Naive thymus-derived CD8-positive, alpha-beta T cell (primary cell): ENCODE data around the gene ALDOB. TPM values are rescaled to one million over a fixed set of nuclear protein-coding genes. Genes with fewer than 3 reads are reported as not detected.
"Not testable (repeated sequence)": the region's sequence is repeated elsewhere in the genome, so short reads cannot be mapped to it uniquely, and the experiment has no call there.

Experiments used
- ATAC-seq, 2 donors: fragments of 150-1000 bp; cut with Tn5 transposase in 1 of 2; sonication (Bioruptor Pico), chemical (Tn5 transposase) in 1 of 2; 1 replicate in 1 of 2; 2 replicates in 1 of 2; pipeline ENCODE4 v1.10.0; 2021; ENCODE audit warnings: mild to moderate bottlenecking in 2 of 2, moderate library complexity in 2 of 2
- POLR2A ChIA-PET: fragments of 350-600 bp; sonication (Branson Sonifier 250); formaldehyde crosslinking; loops from one replicate; lab custom pipeline; 2021; ENCODE audit warnings: antibody characterized with exemption; lab: Charles Lee
- DNase-seq, 10 donors: peaks; one replicate each; pipeline versions ENCODE4 v3.0.0 to v3.0.0-alpha.2; 2020 to 2022
- H3K27ac Mint-ChIP-seq, 10 donors: one replicate each; pipeline ENCODE4 v1.8.0; 2020 to 2022; ENCODE audit warnings: mild to moderate bottlenecking in 10 of 10, mixed read lengths in 10 of 10, moderate library complexity in 4 of 10, inconsistent platforms in 1 of 10
- H3K27me3 Mint-ChIP-seq, 5 donors: one replicate each; pipeline ENCODE4 v1.8.0; 2021 to 2022; ENCODE audit warnings: mixed read lengths in 5 of 5
- H3K36me3 Mint-ChIP-seq, 3 donors: one replicate each; pipeline ENCODE4 v1.8.0; 2020 to 2022; ENCODE audit warnings: mixed read lengths in 3 of 3, mild to moderate bottlenecking in 2 of 3, inconsistent platforms in 1 of 3
- H3K4me1 Mint-ChIP-seq, 4 donors: one replicate each; pipeline ENCODE4 v1.8.0; 2021 to 2022; ENCODE audit warnings: mixed read lengths in 4 of 4
- H3K4me3 Mint-ChIP-seq, 10 donors: one replicate each; pipeline ENCODE4 v1.8.0; 2020 to 2022; ENCODE audit warnings: mild to moderate bottlenecking in 10 of 10, mixed read lengths in 10 of 10, moderate library complexity in 6 of 10, inconsistent platforms in 1 of 10
- H3K9me3 Mint-ChIP-seq, 9 donors: one replicate each; pipeline ENCODE4 v1.8.0; 2020 to 2022; ENCODE audit warnings: mixed read lengths in 9 of 9, mild to moderate bottlenecking in 3 of 9, inconsistent platforms in 1 of 9, moderate library complexity in 1 of 9
- polyA plus RNA-seq, 3 donors: library from polyadenylated mRNA; unstranded; fragments of 300-500 nt; fragmentation: Illumina TruSeq; gene quantifications; one replicate each; pipeline ENCODE4 v1.2.3, GENCODE V29; 2021
- total RNA-seq, 8 experiments: library from RNA in 2 of 8; stranded (reverse) in 2 of 8; gene quantifications; one replicate each; pipeline ENCODE4 v1.2.3 and lab custom pipeline; 2021 to 2026

Gene ALDOB
- total and polyA plus RNA-seq, 5 experiments from 2014 or later, result not detected

GRCh38 chr9:101394687-101395086 is 40.9 kb downstream of the ALDOB start:
- Mint-ChIP-seq H3K4me1 (peaks cover 37 to 84% (median 75%) of the 10 kb centered on the region in 4 donors), H3K27me3 (no peaks in the 10 kb centered on the region), H3K9me3 (peaks cover 0 to 13% (median 6%) of the 10 kb centered on the region in 9 donors), H3K27ac (peak overlapping the region in 1 of 10 donors; percentile 7), H3K36me3 (peaks cover 32 to 64% (median 40%) of the 10 kb centered on the region in 3 donors), H3K4me3 (peak overlapping the region in 6 of 10 donors; percentile 13 to 43 (median 35))
- no peak for DNase-seq
- POLR2A ChIA-PET, result no interaction called here
- ATAC-seq, result no peak

DNA sequence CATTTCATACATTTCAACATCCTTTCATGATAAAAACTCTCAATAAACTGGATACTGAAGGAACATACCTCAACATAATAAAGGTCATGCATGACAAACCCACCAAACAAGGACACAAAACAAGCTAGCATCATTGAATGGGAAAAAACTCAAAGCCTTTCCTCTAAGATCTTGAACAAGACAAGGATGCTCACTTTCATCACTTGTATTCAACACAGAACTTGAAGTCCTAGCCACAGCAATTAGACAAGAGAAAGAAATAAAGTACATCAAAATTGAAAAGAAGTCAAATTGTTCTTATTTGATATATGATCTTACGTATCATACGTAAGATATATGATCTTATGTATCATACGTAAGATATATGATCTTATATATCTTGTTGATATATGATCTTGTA is 42.4 kb downstream of the ALDOB start:
- POLR2A ChIA-PET, result no interaction called here
- Mint-ChIP-seq H3K4me3 (peak overlapping the region in 3 of 10 donors; percentile 5 to 28 (median 24)), H3K27ac (peak overlapping the region in 3 of 10 donors; percentile 15 to 69 (median 19)), H3K36me3 (peaks cover 32 to 77% (median 40%) of the 10 kb centered on the region in 3 donors), H3K27me3 (no peaks in the 10 kb centered on the region), H3K4me1 (peaks cover 39 to 71% (median 68%) of the 10 kb centered on the region in 4 donors), H3K9me3 (peaks cover 0 to 13% (median 6%) of the 10 kb centered on the region in 9 donors)
- no peak for ATAC-seq
- DNase-seq, result no peak

DNA sequence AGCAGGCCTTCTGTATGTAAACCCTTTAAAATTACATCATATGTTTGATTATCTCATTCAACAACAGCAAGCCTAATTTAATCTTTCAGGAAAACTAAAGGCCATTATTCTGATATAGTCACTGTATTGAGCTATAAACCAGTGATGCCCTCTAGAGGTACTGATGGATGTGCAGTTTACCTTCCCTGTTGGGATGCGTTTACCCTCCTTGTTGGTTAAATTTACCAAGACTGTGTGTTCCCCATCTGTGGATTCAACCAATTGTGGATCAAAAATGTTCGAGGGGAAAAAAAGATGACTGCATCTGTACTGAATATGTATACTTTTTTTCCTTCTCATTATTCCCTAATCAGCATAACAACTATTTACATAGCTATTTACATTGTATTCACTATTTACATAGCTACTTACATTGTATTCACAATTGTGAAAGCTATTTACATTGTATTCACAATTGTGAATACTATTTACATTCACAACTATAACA is 47.0 kb downstream of the ALDOB start:
- H3K4me1 Mint-ChIP-seq, result peaks cover 23 to 30% (median 26%) of the 10 kb centered on the region in 4 donors
- ATAC-seq (no peak), DNase-seq (no peak)
- peak overlapping the region in 7 of 10 donors; percentile 4 to 83 (median 55) for H3K27ac Mint-ChIP-seq
- no peaks in the 10 kb centered on the region for H3K27me3 Mint-ChIP-seq
- peaks cover 25 to 53% (median 43%) of the 10 kb centered on the region in 3 donors for H3K36me3 Mint-ChIP-seq
- POLR2A ChIA-PET, result no interaction called here
- H3K4me3 Mint-ChIP-seq, result no peak overlapping the region
- H3K9me3 Mint-ChIP-seq, result peaks cover 0 to 28% (median 13%) of the 10 kb centered on the region in 9 donors

- Mint-ChIP-seq H3K4me1 (peaks cover 22 to 28% (median 23%) of the 10 kb centered on the region in 4 donors), H3K36me3 (peaks cover 23 to 49% (median 37%) of the 10 kb centered on the region in 3 donors), H3K9me3 (peaks cover 0 to 26% (median 11%) of the 10 kb centered on the region in 9 donors), H3K4me3 (no peak overlapping the region), H3K27ac (peak overlapping the region; percentile 9 to 83 (median 67)), H3K27me3 (no peaks in the 10 kb centered on the region)
- DNase-seq, result peak in 2 of 10 donors; percentile 14 to 18
- ATAC-seq, result peak; percentile 71 to 81
- POLR2A ChIA-PET, result no interaction called here
Measured at GRCh38 chr9:101387871-101388506, 47.6 kb downstream of the ALDOB start.

- H3K4me1 Mint-ChIP-seq, DNase-seq, ATAC-seq, H3K27ac Mint-ChIP-seq, H3K4me3 Mint-ChIP-seq, POLR2A ChIA-PET, H3K27me3 Mint-ChIP-seq: not testable (repeated sequence)
- peaks cover 6 to 21% (median 19%) of the 10 kb centered on the region in 3 donors for H3K36me3 Mint-ChIP-seq
- peaks cover 0 to 15% (median 10%) of the 10 kb centered on the region in 9 donors for H3K9me3 Mint-ChIP-seq
Measured at GRCh38 chr9:101384873-101385536, 50.6 kb downstream of the ALDOB start, which contains the start of gene BAAT. BAAT (minus strand) TSS chr9:101385006; CDS start chr9:101371404, 13,602 bp downstream.

DNA sequence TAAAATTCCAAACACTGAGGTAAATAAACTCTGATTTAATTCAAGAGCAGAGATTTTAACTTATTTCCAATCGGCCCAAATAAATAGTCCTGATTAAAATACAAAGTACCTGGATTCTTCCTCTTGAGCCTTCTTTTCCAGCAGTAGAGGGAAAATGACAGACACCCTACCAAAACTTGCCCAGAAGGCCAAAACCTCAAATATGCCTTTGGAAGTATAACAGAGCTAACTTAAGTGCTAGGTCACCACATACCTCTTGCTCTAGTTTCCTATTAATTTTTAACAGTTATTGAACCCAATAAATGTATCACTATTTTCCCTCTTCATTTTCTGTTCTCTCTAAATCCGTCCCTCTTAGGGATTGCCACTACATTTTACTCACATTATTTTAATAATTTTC is 52.2 kb downstream of the ALDOB start:
- Mint-ChIP-seq H3K4me3 (no peak overlapping the region), H3K4me1 (peaks cover 0 to 6% (median 2%) of the 10 kb centered on the region in 4 donors), H3K36me3 (peaks cover 6 to 19% (median 8%) of the 10 kb centered on the region in 3 donors), H3K9me3 (peaks cover 0 to 15% (median 10%) of the 10 kb centered on the region in 9 donors), H3K27me3 (peaks cover 0 to 3% (median 0%) of the 10 kb centered on the region in 5 donors), H3K27ac (no peak overlapping the region)
- DNase-seq (no peak), ATAC-seq (no peak)
- POLR2A ChIA-PET, result no interaction called here

DNA sequence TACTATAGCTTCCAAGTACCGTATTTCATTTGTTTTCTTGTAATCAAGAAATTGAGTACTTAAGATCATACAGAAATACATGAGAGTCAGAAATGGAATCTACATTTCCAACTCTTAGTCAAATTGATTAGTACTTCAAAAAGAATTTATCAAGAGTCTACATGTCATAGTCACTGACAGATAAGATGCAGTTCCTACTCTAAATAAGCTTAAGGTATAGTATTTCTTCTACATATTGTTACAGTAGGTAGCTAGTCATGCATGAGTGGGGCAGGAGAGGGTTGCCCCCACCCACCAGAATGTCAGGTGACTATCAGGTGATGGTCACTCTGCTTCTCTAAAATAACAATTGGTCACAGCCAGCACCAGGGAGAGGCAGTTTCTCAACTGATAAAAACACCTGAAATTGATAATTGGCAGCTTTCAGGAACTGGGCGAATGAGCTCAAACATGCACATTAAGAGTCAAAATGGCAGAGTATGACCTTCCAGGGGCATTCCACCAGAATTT is 53.7 kb downstream of the ALDOB start:
- Mint-ChIP-seq H3K9me3 (peaks cover 0 to 21% (median 10%) of the 10 kb centered on the region in 9 donors), H3K4me3 (no peak overlapping the region), H3K27ac (no peak overlapping the region), H3K36me3 (peaks cover 0 to 15% (median 6%) of the 10 kb centered on the region in 3 donors), H3K27me3 (peaks cover 0 to 7% (median 0%) of the 10 kb centered on the region in 5 donors), H3K4me1 (no peaks in the 10 kb centered on the region)
- POLR2A ChIA-PET, result no interaction called here
- ATAC-seq (no peak), DNase-seq (no peak)

DNA sequence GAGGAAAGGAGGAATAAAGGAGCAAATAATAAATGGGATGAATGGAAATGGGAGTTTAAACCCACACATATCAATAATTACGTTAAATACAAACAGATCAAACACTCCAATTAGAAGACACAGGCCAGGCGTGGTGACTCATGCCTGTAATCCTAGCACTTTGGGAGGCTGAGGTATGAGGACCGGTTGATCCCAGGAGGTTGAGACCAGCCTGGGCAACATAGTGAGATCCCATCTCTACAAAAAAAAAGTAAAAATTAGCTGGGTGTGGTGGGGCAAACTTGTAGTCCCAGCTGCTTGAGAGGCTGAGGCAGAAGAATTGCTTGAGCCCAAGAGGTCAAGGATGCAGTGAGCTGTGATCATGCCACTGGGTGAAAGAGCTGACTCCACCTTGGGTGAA is 54.5 kb downstream of the ALDOB start:
- H3K9me3 Mint-ChIP-seq, result peaks cover 0 to 21% (median 12%) of the 10 kb centered on the region in 9 donors
- ATAC-seq (no peak), DNase-seq (no peak)
- POLR2A ChIA-PET, result no interaction called here
- peaks cover 0 to 15% (median 6%) of the 10 kb centered on the region in 3 donors for H3K36me3 Mint-ChIP-seq
- H3K4me3 Mint-ChIP-seq, result no peak overlapping the region
- peaks cover 0 to 7% (median 0%) of the 10 kb centered on the region in 5 donors for H3K27me3 Mint-ChIP-seq
- no peaks in the 10 kb centered on the region for H3K4me1 Mint-ChIP-seq
- no peak overlapping the region for H3K27ac Mint-ChIP-seq

- ATAC-seq, result no peak
- DNase-seq, result no peak
- no peaks in the 10 kb centered on the region for H3K4me1 Mint-ChIP-seq
- peaks cover 0 to 19% (median 10%) of the 10 kb centered on the region in 9 donors for H3K9me3 Mint-ChIP-seq
- H3K27ac Mint-ChIP-seq, result no peak overlapping the region
- H3K4me3 Mint-ChIP-seq, result no peak overlapping the region
- peaks cover 0 to 10% (median 6%) of the 10 kb centered on the region in 3 donors for H3K36me3 Mint-ChIP-seq
- peaks cover 0 to 7% (median 3%) of the 10 kb centered on the region in 5 donors for H3K27me3 Mint-ChIP-seq
- POLR2A ChIA-PET, result no interaction called here
Measured at GRCh38 chr9:101380295-101380694, 55.3 kb downstream of the ALDOB start.

DNA sequence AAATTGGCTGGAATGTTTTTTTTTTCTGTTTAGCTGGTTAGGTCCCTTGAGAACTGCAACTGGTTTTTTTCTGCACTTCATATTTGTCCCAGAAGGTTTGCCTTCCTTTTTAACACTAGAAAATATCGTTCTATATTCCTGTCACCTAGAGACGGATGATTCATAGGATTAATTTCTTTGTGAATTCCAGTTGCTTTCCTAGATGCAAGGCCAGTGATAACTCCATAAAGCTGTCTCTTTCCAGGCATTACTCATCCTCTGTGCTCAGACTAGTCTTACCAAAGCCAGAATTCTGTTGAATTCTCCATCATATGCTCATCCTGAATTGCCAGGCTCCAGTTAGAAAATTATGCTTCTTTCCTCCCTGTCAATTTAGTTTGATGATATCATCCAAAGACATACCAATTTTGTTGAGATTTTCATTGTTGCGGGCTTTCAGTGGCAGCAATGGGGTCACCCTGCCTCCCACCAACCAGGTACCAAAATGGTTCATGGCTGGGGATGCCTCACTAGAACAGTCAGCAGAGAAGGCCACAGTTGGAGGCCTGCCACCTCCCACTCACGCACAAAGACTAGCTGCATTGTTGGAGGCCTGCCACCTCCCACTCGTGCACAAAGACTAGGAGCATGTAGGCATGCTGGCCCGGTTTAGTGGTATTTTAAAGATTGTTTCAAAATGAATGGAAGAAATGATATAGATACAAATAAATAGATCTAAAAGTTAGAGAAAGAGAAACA is 59.3 kb downstream of the ALDOB start:
- H3K4me3 Mint-ChIP-seq, result no peak overlapping the region
- no peak for DNase-seq

DNA sequence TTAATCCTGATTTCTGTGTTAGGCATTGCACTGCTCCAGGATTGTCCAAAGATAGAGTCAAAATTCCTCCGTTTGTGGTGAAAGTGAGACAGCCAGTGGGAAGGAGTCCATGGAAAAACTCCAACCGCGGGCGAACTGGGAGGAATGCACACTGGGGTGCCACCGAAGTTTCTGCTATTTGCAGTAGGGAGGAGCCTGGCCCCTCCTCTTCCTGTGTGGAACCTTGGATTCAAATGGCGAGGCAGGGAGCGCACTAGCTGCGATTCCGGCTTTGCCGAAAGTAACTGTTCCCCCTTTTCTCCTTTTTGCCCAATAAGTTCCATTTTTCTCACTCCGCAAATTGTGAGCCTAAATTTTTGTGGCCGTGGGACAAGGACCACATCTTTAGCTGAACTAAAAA is 60.0 kb downstream of the ALDOB start:
- H3K27me3 Mint-ChIP-seq, result peaks cover 4 to 21% (median 16%) of the 10 kb centered on the region in 5 donors
- DNase-seq, result no peak
- ATAC-seq, result no peak
- peaks cover 0 to 10% (median 0%) of the 10 kb centered on the region in 9 donors for H3K9me3 Mint-ChIP-seq
- H3K27ac Mint-ChIP-seq, result no peak overlapping the region
- H3K4me3 Mint-ChIP-seq, result no peak overlapping the region
- H3K4me1 Mint-ChIP-seq, result no peaks in the 10 kb centered on the region
- peaks cover 0 to 9% (median 0%) of the 10 kb centered on the region in 3 donors for H3K36me3 Mint-ChIP-seq
- POLR2A ChIA-PET, result no interaction called here

More for the DNA sequence above, 59.3 kb downstream of the ALDOB start:
- POLR2A ChIA-PET, result no interaction called here
- peaks cover 2 to 19% (median 9%) of the 10 kb centered on the region in 5 donors for H3K27me3 Mint-ChIP-seq
- H3K36me3 Mint-ChIP-seq, result peaks cover 0 to 7% (median 0%) of the 10 kb centered on the region in 3 donors
- no peak overlapping the region for H3K27ac Mint-ChIP-seq
- H3K4me1 Mint-ChIP-seq, result no peaks in the 10 kb centered on the region
- no peak for ATAC-seq
- peaks cover 0 to 10% (median 0%) of the 10 kb centered on the region in 9 donors for H3K9me3 Mint-ChIP-seq
